ENCODE measurements around the gene KRTAP4-4.
"Not testable (repeated sequence)": the region's sequence is repeated elsewhere in the genome, so short reads cannot be mapped to it uniquely, and the experiment has no call there.

KRTAP4-4 gene

GRCh38 chr17:41160648-41161047, at the start of gene KRTAP4-4:
KRTAP4-4 (minus strand) TSS chr17:41160748; CDS start chr17:41160691, 57 bp downstream.
- Histone ChIP-seq H3K9me3 (ENCODE audit: low read length) (no peaks in the 10 kb centered on the region), H3K36me3 (ENCODE audit: insufficient read depth, low read length) (no peaks in the 10 kb centered on the region), H3K27me3 (ENCODE audit: control insufficient read depth in 1 of 2, insufficient read depth in 2 of 2, low read length in 2 of 2) (no peaks in the 10 kb centered on the region), H3K27ac (ENCODE audit: low read depth, low read length) (no peak within 1 kb of the TSS), H3K9ac (ENCODE audit: low read length) (no peak within 1 kb of the TSS), H3K4me1 (ENCODE audit: insufficient read depth, low read length) (no peaks in the 10 kb centered on the region), H3K4me3 (ENCODE audit: low read depth in 1 of 2, low read length in 2 of 2) (no peak within 1 kb of the TSS)

GRCh38 chr17:41199421-41200078, 39.0 kb upstream of the KRTAP4-4 start:
- Histone ChIP-seq H3K36me3 (ENCODE audit: insufficient read depth, low read length) (no peaks in the 10 kb centered on the region), H3K9ac (ENCODE audit: low read length) (no peak overlapping the region), H3K4me3 (ENCODE audit: low read depth in 1 of 2, low read length in 2 of 2) (no peak overlapping the region), H3K27ac (ENCODE audit: low read depth, low read length) (no peak overlapping the region), H3K27me3 (ENCODE audit: control insufficient read depth in 1 of 2, insufficient read depth in 2 of 2, low read length in 2 of 2) (no peaks in the 10 kb centered on the region), H3K4me1 (ENCODE audit: insufficient read depth, low read length) (no peaks in the 10 kb centered on the region), H3K9me3 (ENCODE audit: low read length) (no peaks in the 10 kb centered on the region)

GRCh38 chr17:41196068-41196467, 35.5 kb upstream of the KRTAP4-4 start:
- no peak overlapping the region for H3K4me3 ChIP-seq (ENCODE audit: low read depth in 1 of 2, low read length in 2 of 2)
- no peaks in the 10 kb centered on the region for H3K27me3 ChIP-seq (ENCODE audit: control insufficient read depth in 1 of 2, insufficient read depth in 2 of 2, low read length in 2 of 2)

GRCh38 chr17:41190328-41190727, 29.8 kb upstream of the KRTAP4-4 start:
- no peaks in the 10 kb centered on the region for H3K4me1 ChIP-seq (ENCODE audit: insufficient read depth, low read length)

More at GRCh38 chr17:41196068-41196467, 35.5 kb upstream of the KRTAP4-4 start:
- Histone ChIP-seq H3K9ac (ENCODE audit: low read length) (no peak overlapping the region), H3K4me1 (ENCODE audit: insufficient read depth, low read length) (no peaks in the 10 kb centered on the region), H3K27ac (ENCODE audit: low read depth, low read length) (no peak overlapping the region), H3K36me3 (ENCODE audit: insufficient read depth, low read length) (no peaks in the 10 kb centered on the region), H3K9me3 (ENCODE audit: low read length) (no peaks in the 10 kb centered on the region)

GRCh38 chr17:41189837-41190318, 29.3 kb upstream of the KRTAP4-4 start, which contains the start of gene KRTAP9-1:
KRTAP9-1 (plus strand) TSS chr17:41189887; CDS start chr17:41189887, 0 bp downstream.
- not testable (repeated sequence) for H3K27ac ChIP-seq (ENCODE audit: low read depth, low read length); H3K36me3 ChIP-seq (ENCODE audit: insufficient read depth, low read length); H3K4me3 ChIP-seq (ENCODE audit: low read depth in 1 of 2, low read length in 2 of 2); H3K27me3 ChIP-seq (ENCODE audit: control insufficient read depth in 1 of 2, insufficient read depth in 2 of 2, low read length in 2 of 2); H3K9me3 ChIP-seq (ENCODE audit: low read length); H3K4me1 ChIP-seq (ENCODE audit: insufficient read depth, low read length); H3K9ac ChIP-seq (ENCODE audit: low read length)

More at GRCh38 chr17:41190328-41190727, 29.8 kb upstream of the KRTAP4-4 start:
- Histone ChIP-seq H3K9me3 (ENCODE audit: low read length) (no peaks in the 10 kb centered on the region), H3K27ac (ENCODE audit: low read depth, low read length) (no peak overlapping the region), H3K9ac (ENCODE audit: low read length) (no peak overlapping the region), H3K36me3 (ENCODE audit: insufficient read depth, low read length) (no peaks in the 10 kb centered on the region), H3K27me3 (ENCODE audit: control insufficient read depth in 1 of 2, insufficient read depth in 2 of 2, low read length in 2 of 2) (peaks cover 0 to 4% of the 10 kb centered on the region in 2 donors), H3K4me3 (ENCODE audit: low read depth in 1 of 2, low read length in 2 of 2) (no peak overlapping the region)

- H3K9me3 ChIP-seq (ENCODE audit: low read length), result no peaks in the 10 kb centered on the region
- H3K4me1 ChIP-seq (ENCODE audit: insufficient read depth, low read length), result no peaks in the 10 kb centered on the region
Observed at GRCh38 chr17:41186872-41187271, 26.3 kb upstream of the KRTAP4-4 start.

GRCh38 chr17:41185001-41185400, 24.5 kb upstream of the KRTAP4-4 start:
- Histone ChIP-seq H3K9ac (ENCODE audit: low read length) (no peak overlapping the region), H3K9me3 (ENCODE audit: low read length) (no peaks in the 10 kb centered on the region), H3K27me3 (ENCODE audit: control insufficient read depth in 1 of 2, insufficient read depth in 2 of 2, low read length in 2 of 2) (peaks cover 0 to 1% of the 10 kb centered on the region in 2 donors), H3K4me1 (ENCODE audit: insufficient read depth, low read length) (no peaks in the 10 kb centered on the region), H3K27ac (ENCODE audit: low read depth, low read length) (no peak overlapping the region), H3K36me3 (ENCODE audit: insufficient read depth, low read length) (no peaks in the 10 kb centered on the region), H3K4me3 (ENCODE audit: low read depth in 1 of 2, low read length in 2 of 2) (no peak overlapping the region)

More at GRCh38 chr17:41186872-41187271, 26.3 kb upstream of the KRTAP4-4 start:
- Histone ChIP-seq H3K27ac (ENCODE audit: low read depth, low read length) (no peak overlapping the region), H3K4me3 (ENCODE audit: low read depth in 1 of 2, low read length in 2 of 2) (no peak overlapping the region), H3K27me3 (ENCODE audit: control insufficient read depth in 1 of 2, insufficient read depth in 2 of 2, low read length in 2 of 2) (peaks cover 0 to 4% of the 10 kb centered on the region in 2 donors), H3K9ac (ENCODE audit: low read length) (no peak overlapping the region), H3K36me3 (ENCODE audit: insufficient read depth, low read length) (no peaks in the 10 kb centered on the region)

- Histone ChIP-seq H3K9ac (ENCODE audit: low read length) (no peak within 1 kb of the TSS), H3K4me1 (ENCODE audit: insufficient read depth, low read length) (no peaks in the 10 kb centered on the region), H3K27me3 (ENCODE audit: control insufficient read depth in 1 of 2, insufficient read depth in 2 of 2, low read length in 2 of 2) (no peaks in the 10 kb centered on the region), H3K4me3 (ENCODE audit: low read depth in 1 of 2, low read length in 2 of 2) (no peak within 1 kb of the TSS), H3K9me3 (ENCODE audit: low read length) (no peaks in the 10 kb centered on the region), H3K36me3 (ENCODE audit: insufficient read depth, low read length) (no peaks in the 10 kb centered on the region), H3K27ac (ENCODE audit: low read depth, low read length) (no peak within 1 kb of the TSS)
Observed at GRCh38 chr17:41184480-41184961, 24.0 kb upstream of the KRTAP4-4 start, which contains the start of gene KRTAP4-1. KRTAP4-1 (minus strand) TSS chr17:41184911; CDS start chr17:41184854, 57 bp downstream.

- no peak overlapping the region for H3K9ac ChIP-seq (ENCODE audit: low read length)
- H3K36me3 ChIP-seq (ENCODE audit: insufficient read depth, low read length), result no peaks in the 10 kb centered on the region
- H3K4me1 ChIP-seq (ENCODE audit: insufficient read depth, low read length), result no peaks in the 10 kb centered on the region
- H3K4me3 ChIP-seq (ENCODE audit: low read depth in 1 of 2, low read length in 2 of 2), result no peak overlapping the region
- H3K27ac ChIP-seq (ENCODE audit: low read depth, low read length), result no peak overlapping the region
- H3K27me3 ChIP-seq (ENCODE audit: control insufficient read depth in 1 of 2, insufficient read depth in 2 of 2, low read length in 2 of 2), result no peaks in the 10 kb centered on the region
- no peaks in the 10 kb centered on the region for H3K9me3 ChIP-seq (ENCODE audit: low read length)
Observed at GRCh38 chr17:41178843-41179616, 18.5 kb upstream of the KRTAP4-4 start.

- Histone ChIP-seq H3K4me1 (ENCODE audit: insufficient read depth, low read length) (no peaks in the 10 kb centered on the region), H3K36me3 (ENCODE audit: insufficient read depth, low read length) (no peaks in the 10 kb centered on the region), H3K9me3 (ENCODE audit: low read length) (no peaks in the 10 kb centered on the region), H3K4me3 (ENCODE audit: low read depth in 1 of 2, low read length in 2 of 2) (no peak overlapping the region), H3K27ac (ENCODE audit: low read depth, low read length) (no peak overlapping the region), H3K27me3 (ENCODE audit: control insufficient read depth in 1 of 2, insufficient read depth in 2 of 2, low read length in 2 of 2) (no peaks in the 10 kb centered on the region), H3K9ac (ENCODE audit: low read length) (no peak overlapping the region)
Observed at GRCh38 chr17:41178341-41178740, 17.8 kb upstream of the KRTAP4-4 start.

- Histone ChIP-seq H3K9me3 (ENCODE audit: low read length) (no peaks in the 10 kb centered on the region), H3K27ac (ENCODE audit: low read depth, low read length) (no peak within 1 kb of the TSS), H3K4me1 (ENCODE audit: insufficient read depth, low read length) (no peaks in the 10 kb centered on the region), H3K36me3 (ENCODE audit: insufficient read depth, low read length) (no peaks in the 10 kb centered on the region), H3K9ac (ENCODE audit: low read length) (no peak within 1 kb of the TSS), H3K27me3 (ENCODE audit: control insufficient read depth in 1 of 2, insufficient read depth in 2 of 2, low read length in 2 of 2) (no peaks in the 10 kb centered on the region), H3K4me3 (ENCODE audit: low read depth in 1 of 2, low read length in 2 of 2) (no peak within 1 kb of the TSS)
Observed at GRCh38 chr17:41177727-41178271, 17.3 kb upstream of the KRTAP4-4 start, which contains the start of gene KRTAP4-2. KRTAP4-2 (minus strand) TSS chr17:41178221; CDS start chr17:41178164, 57 bp downstream.
